HuH-7 (cell line): Measurements from ENCODE around the gene HIPK3.

Experiments
- DNase-seq: peaks from one replicate; pipeline ENCODE4 v3.0.0; 2011; ENCODE audit warnings: low spot score

The HIPK3 gene

DNA sequence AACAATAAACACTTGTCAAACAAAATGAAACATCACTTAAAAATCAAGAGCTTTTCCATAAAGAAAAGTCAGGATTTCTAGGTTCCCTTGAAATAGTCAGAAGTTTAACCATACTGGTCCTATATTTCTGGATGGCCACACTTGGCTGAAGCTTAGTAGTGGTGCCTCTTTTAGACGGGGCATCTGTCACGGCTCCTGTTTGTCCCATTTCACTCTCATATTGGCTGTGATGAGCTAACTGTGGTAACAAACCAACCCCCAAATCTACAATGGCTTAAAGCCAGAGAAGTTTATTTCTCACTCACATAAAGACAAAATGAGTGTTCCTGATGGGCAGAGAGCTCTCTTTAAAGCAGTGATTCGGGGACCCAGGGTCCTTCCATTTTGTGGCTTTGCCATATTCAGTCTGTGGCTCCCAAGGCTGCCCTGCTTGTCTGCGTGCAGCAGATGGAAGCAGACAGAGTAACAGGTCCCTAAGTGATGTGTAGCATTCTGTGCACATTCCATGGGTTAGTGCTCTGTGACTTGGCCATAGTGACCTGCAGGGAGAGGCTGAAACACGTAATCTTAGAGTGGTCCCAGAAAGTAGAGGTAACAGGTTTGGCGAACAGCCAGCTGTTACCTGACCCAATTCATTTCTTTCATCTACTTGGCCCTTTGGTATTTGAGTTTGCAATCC is 137.4 kb downstream of the HIPK3 start:
- no peak for DNase-seq

GRCh38 chr11:33396361-33396760 is 139.2 kb downstream of the HIPK3 start:
- no peak for DNase-seq

DNA sequence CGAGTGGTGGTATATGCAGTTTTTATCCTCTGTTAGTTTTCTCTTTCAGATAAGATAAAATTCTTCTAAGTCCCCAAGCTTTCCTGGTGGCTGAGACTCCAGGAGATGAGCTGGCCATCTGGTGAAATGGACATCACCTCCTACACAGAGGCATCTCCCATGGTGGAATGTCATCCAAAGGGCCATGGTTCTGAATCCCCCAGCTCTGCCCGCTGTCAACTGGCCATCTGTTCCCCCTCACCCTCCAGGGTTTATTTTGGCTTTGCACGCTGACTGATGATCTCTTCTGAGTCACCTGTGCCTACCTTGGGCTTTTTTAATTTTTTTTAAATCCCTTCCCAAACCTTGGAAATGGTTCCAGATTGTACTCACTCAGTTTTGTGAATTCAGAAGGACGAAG is 142.2 kb downstream of the HIPK3 start:
- no peak for DNase-seq

DNA sequence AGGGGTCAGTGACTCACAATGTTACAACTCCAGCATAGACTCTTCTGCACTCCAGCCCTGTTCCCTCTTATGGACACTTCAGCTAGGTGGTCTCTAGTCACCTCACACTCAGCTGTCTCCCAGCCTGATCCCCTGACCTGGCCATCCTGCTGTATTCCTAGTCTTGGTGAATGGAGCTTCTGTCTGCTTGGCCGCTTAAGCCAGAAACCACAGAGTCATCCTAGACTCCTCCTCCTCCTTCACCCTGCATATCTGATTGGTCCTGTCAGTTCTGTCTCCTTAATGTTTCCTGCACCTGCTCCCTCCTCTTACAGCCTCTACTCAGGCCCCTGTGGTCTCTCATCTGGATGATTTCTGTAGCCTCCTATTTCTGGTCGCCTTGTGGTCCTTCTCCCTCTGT is 144.9 kb downstream of the HIPK3 start:
- no peak for DNase-seq

DNA sequence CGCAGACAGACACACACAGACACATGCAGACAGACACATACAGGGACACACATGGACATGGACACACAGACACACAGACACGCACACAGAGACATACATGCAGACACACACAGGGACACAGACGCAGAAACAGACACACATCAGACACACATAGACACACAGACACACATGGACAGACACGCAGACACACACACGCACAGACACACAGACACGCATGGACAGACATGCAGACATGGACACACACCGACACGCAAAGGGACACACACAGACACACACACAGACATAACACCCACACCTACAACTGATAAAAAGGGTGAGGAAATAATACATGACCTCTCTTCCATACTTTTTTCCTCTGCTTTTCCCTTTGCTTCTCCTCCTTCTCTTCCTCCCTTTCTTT is 146.2 kb downstream of the HIPK3 start:
- no peak for DNase-seq

- DNase-seq = no peak
Measured at GRCh38 chr11:33405834-33406602, 148.8 kb downstream of the HIPK3 start.
